Breast epithelium (tissue), 4 donors: ENCODE measurements around the gene CD164L2. TPM values are rescaled to one million over a fixed set of nuclear protein-coding genes. Genes with fewer than 3 reads are reported as not detected.

Experiments
- DNase-seq, 2 donors: peaks; one replicate each; pipeline ENCODE4 v3.0.0-alpha.2; 2019; ENCODE audit warnings: low spot score in 2 of 2
- H3K27ac ChIP-seq, 2 donors: fragments of 200-600 bp; sonication (generic) in 1 of 2; one replicate each; pipeline ENCODE4 v1.5.1; 2016 to 2019; ENCODE audit warnings: mild to moderate bottlenecking in 1 of 2
- H3K27me3 ChIP-seq, 2 donors: fragments of 200-600 bp; sonication (generic) in 1 of 2; one replicate each; pipeline versions ENCODE4 v1.5.1 to v1.6.0; 2017 to 2019; ENCODE audit warnings: control low read depth in 1 of 2, mild to moderate bottlenecking in 1 of 2
- H3K36me3 ChIP-seq: fragments of 200-600 bp; one replicate; pipeline ENCODE4 v1.5.1; 2019
- H3K4me1 ChIP-seq, 2 donors: fragments of 200-600 bp; sonication (generic); one replicate each; pipeline ENCODE4 v1.5.1; 2016 to 2019; ENCODE audit warnings: control low read depth in 1 of 2
- H3K4me3 ChIP-seq, 3 donors: fragments of 200-600 bp; sonication (generic); 1 replicate in 2 of 3; 2 replicates in 1 of 3; pipeline ENCODE4 v1.5.1; 2016 to 2019; ENCODE audit warnings: mild to moderate bottlenecking in 3 of 3, moderate library complexity in 2 of 3
- H3K9me3 ChIP-seq, 2 donors: fragments of 200-600 bp; sonication (generic) in 1 of 2; one replicate each; pipeline ENCODE4 v1.5.1; 2016 to 2019; ENCODE audit warnings: control low read depth in 1 of 2
- CTCF ChIP-seq, 3 donors: fragments of 450-650 bp; IDR thresholded peaks; one replicate each; pipeline ENCODE4 v1.5.1; 2016 to 2017; ENCODE audit warnings: antibody characterized with exemption in 3 of 3, mild to moderate bottlenecking in 3 of 3, moderate library complexity in 3 of 3
- POLR2A ChIP-seq: fragments of 450-650 bp; IDR thresholded peaks from one replicate; pipeline ENCODE4 v1.6.1; 2016; ENCODE audit warnings: antibody characterized with exemption, mild to moderate bottlenecking, moderate library complexity
- POLR2AphosphoS5 ChIP-seq, 3 donors: sonication (generic); formaldehyde crosslinking; IDR thresholded peaks; one replicate each; pipeline ENCODE4 v1.6.1; 2017; ENCODE audit warnings: antibody characterized with exemption in 3 of 3
- intact Hi-C: fragments of 100-400 bp; cut with DNase I; formaldehyde crosslinking; loops from one replicate; pipeline ENCODE4 v1.15.1; 2023; ENCODE audit warnings: low total_unique reads
- total RNA-seq, 3 donors: library from RNA; depleted of rRNA; stranded (reverse); fragments of >200 nt; gene quantifications; one replicate each; pipeline ENCODE4 v1.1.0, GENCODE V29; 2016

CD164L2 gene
- total RNA-seq, 3 donors from 2014 or later: 0.66 to 5.3 TPM; not detected in 1

- Histone ChIP-seq H3K36me3 (peaks cover 5% of the 10 kb centered on the region), H3K9me3 (no peaks in the 10 kb centered on the region), H3K4me3 (no peak overlapping the region), H3K27ac (no peak overlapping the region), H3K4me1 (no peaks in the 10 kb centered on the region), H3K27me3 (no peaks in the 10 kb centered on the region)
- intact Hi-C loops: no loop called here
- TF ChIP-seq CTCF (IDR thresholded peaks at IDR 0.05): no peak
- no peak for TF ChIP-seq POLR2AphosphoS5 (IDR thresholded peaks at IDR 0.05)
- no peak for TF ChIP-seq POLR2A
- DNase-seq: no peak
Observed at GRCh38 chr1:27331426-27331825, 51.7 kb downstream of the CD164L2 start.

DNA sequence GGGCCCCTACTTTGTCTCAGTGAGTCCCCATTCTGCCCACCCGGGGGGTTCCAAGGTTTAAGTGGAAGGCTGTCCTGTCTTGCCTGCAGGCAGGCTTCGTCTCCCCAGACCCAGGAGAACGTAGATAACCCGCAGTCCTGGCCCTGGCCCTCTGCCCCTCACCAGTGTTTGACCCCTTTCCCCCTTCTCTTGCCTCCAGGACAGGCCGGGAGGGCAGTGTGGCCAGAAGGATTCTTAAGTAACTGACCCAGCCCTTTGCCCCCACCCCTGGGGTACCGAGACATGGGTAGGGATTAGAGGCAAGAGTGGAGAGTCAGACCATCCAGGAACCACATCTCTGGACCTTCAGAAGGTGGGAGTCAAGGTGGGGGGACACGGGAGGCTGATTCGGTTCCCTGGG is 52.3 kb downstream of the CD164L2 start:
- no peak overlapping the region for H3K4me3 ChIP-seq
- peaks cover 0 to 5% of the 10 kb centered on the region in 2 donors for H3K4me1 ChIP-seq
- intact Hi-C loops: no loop called here
- no peaks in the 10 kb centered on the region for H3K9me3 ChIP-seq
- H3K27ac ChIP-seq: no peak overlapping the region
- TF ChIP-seq POLR2A (no peak), CTCF (IDR thresholded peaks at IDR 0.05) (no peak), POLR2AphosphoS5 (IDR thresholded peaks at IDR 0.05) (no peak)
- H3K36me3 ChIP-seq: peaks cover 5% of the 10 kb centered on the region
- no peaks in the 10 kb centered on the region for H3K27me3 ChIP-seq
- no peak for DNase-seq

Other genes with a start within 250 kb of the CD164L2 start
- gene SLC9A1, start 228.2 kb downstream of the CD164L2 start, total RNA-seq: 10 to 100 TPM in 2 of 3 donors, 1 to 10 TPM in 1; 6.1 to 14.2 (median 13.8) TPM
- gene WDTC1, start 148.7 kb downstream of the CD164L2 start, total RNA-seq: 10 to 100 TPM; 31.5 to 34.2 (median 33.4) TPM
- gene TMEM222, start 61.2 kb downstream of the CD164L2 start, total RNA-seq: 10 to 100 TPM; 20.0 to 28.0 (median 26.5) TPM
- 10 to 100 TPM in 2 of 3 donors, under 1 TPM in 1; 0.96 to 33.1 (median 22.3) TPM for gene SYTL1, start 41.3 kb downstream of the CD164L2 start, total RNA-seq
- gene MAP3K6, start 16.4 kb downstream of the CD164L2 start, total RNA-seq: 10 to 100 TPM; 29.4 to 67.5 (median 52.0) TPM
- gene FCN3, start 8.5 kb downstream of the CD164L2 start, total RNA-seq: 10 to 100 TPM in 1 of 3 donors, 1 to 10 TPM in 2; 6.0 to 10.5 (median 7.4) TPM
- gene GPR3, start 9.3 kb upstream of the CD164L2 start, total RNA-seq: under 1 TPM in 2 of 3 donors, not detected in 1; 0.16 to 0.66 TPM
- 10 to 100 TPM; 41.6 to 93.5 (median 43.2) TPM for gene WASF2, start 106.8 kb upstream of the CD164L2 start, total RNA-seq
- 10 to 100 TPM; 10.7 to 17.1 (median 15.4) TPM for gene AHDC1, start 220.8 kb upstream of the CD164L2 start, total RNA-seq